HG03064 (cell line): ENCODE results near the gene AGPAT4.

Experiments used
- ATAC-seq: cut with Tn5 transposase; IDR thresholded peaks from one replicate; pipeline ENCODE4 v1.9.1; 2021; ENCODE audit warnings: low read depth; ENCODE audit not compliant: unreplicated experiment

Gene AGPAT4

GRCh38 chr6:161143663-161144430 is 130.0 kb downstream of the AGPAT4 start:
- no peak for ATAC-seq

- no peak for ATAC-seq
Observed at GRCh38 chr6:161142957-161143296, 130.9 kb downstream of the AGPAT4 start.

- no peak for ATAC-seq
Observed at GRCh38 chr6:161141173-161141572, 132.7 kb downstream of the AGPAT4 start.

- no peak for ATAC-seq
Observed at GRCh38 chr6:161140554-161140875, 133.3 kb downstream of the AGPAT4 start.

- no peak for ATAC-seq
Observed at GRCh38 chr6:161139766-161140553, 133.9 kb downstream of the AGPAT4 start.

GRCh38 chr6:161139304-161139765 is 134.5 kb downstream of the AGPAT4 start:
- no peak for ATAC-seq

GRCh38 chr6:161138543-161139303 is 135.1 kb downstream of the AGPAT4 start:
- ATAC-seq = no peak

- no peak for ATAC-seq
Observed at GRCh38 chr6:161137839-161138542, 135.9 kb downstream of the AGPAT4 start.

- no peak for ATAC-seq
Observed at GRCh38 chr6:161137320-161137719, 136.5 kb downstream of the AGPAT4 start.

- no peak for ATAC-seq
Observed at GRCh38 chr6:161136655-161137054, 137.2 kb downstream of the AGPAT4 start.

GRCh38 chr6:161135695-161136591 is 137.9 kb downstream of the AGPAT4 start:
- ATAC-seq = no peak

- no peak for ATAC-seq
Observed at GRCh38 chr6:161134550-161135298, 139.1 kb downstream of the AGPAT4 start.

GRCh38 chr6:161133963-161134362 is 139.9 kb downstream of the AGPAT4 start:
- no peak for ATAC-seq

GRCh38 chr6:161132384-161132783 is 141.5 kb downstream of the AGPAT4 start:
- ATAC-seq = no peak

- no peak for ATAC-seq
Observed at GRCh38 chr6:161130967-161131766, 142.7 kb downstream of the AGPAT4 start.

GRCh38 chr6:161130541-161130940 is 143.3 kb downstream of the AGPAT4 start:
- no peak for ATAC-seq

GRCh38 chr6:161128680-161129196 is 145.1 kb downstream of the AGPAT4 start:
- ATAC-seq = no peak

GRCh38 chr6:161128230-161128629 is 145.6 kb downstream of the AGPAT4 start:
- ATAC-seq = no peak
